Keratinocyte (primary cell): ENCODE results near the gene CCDC38. TPM values are rescaled to one million over a fixed set of nuclear protein-coding genes. Genes with fewer than 3 reads are reported as not detected.

ENCODE experiments used
- DNase-seq: peaks from one replicate; pipeline ENCODE4 v3.0.0-alpha.2; 2011; ENCODE audit warnings: low read depth, missing footprints, low spot score
- FAIRE-seq: peaks from 2 replicates; lab custom pipeline; 2011; peaks lifted over from hg19 to GRCh38; lab: Jason Lieb, UNC
- H2AFZ ChIP-seq: 2 replicates; pipeline ENCODE4 v1.6.0; 2012; ENCODE audit warnings: low read length, control low read depth, inconsistent platforms; ENCODE audit not compliant: control insufficient read depth
- H3K27ac ChIP-seq: 2 replicates; pipeline ENCODE4 v1.5.1; 2011; ENCODE audit warnings: low read length; ENCODE audit not compliant: control insufficient read depth, insufficient read depth
- H3K27me3 ChIP-seq: 3 replicates; pipeline ENCODE4 v1.6.0; 2011; ENCODE audit warnings: low read length; ENCODE audit not compliant: control insufficient read depth, insufficient read depth; ENCODE audit errors: extremely low read depth
- H3K36me3 ChIP-seq, 2 experiments: 2 replicates in 1 of 2; 3 replicates in 1 of 2; pipeline ENCODE4 v1.5.1; 2011; ENCODE audit warnings: low read length in 2 of 2, mild to moderate bottlenecking in 1 of 2; ENCODE audit not compliant: control insufficient read depth in 2 of 2, insufficient read depth in 2 of 2; ENCODE audit errors: extremely low read depth in 1 of 2
- H3K4me1 ChIP-seq: 3 replicates; pipeline ENCODE4 v1.5.1; 2011; ENCODE audit warnings: low read length; ENCODE audit not compliant: control insufficient read depth, insufficient read depth; ENCODE audit errors: extremely low read depth
- H3K4me2 ChIP-seq: 3 replicates; pipeline ENCODE4 v1.6.0; 2011; ENCODE audit warnings: low read depth, low read length; ENCODE audit not compliant: control insufficient read depth, insufficient read depth; ENCODE audit errors: extremely low read depth
- H3K4me3 ChIP-seq, 3 experiments: fragments of 200-600 bp in 1 of 3; sonication (generic) in 1 of 3; 2 replicates in 2 of 3; 3 replicates in 1 of 3; pipeline ENCODE4 v1.5.1; 2011 to 2016; ENCODE audit warnings: low read length in 3 of 3, mild to moderate bottlenecking in 3 of 3, control low read depth in 2 of 3, inconsistent platforms in 1 of 3, low read depth in 1 of 3, mixed read lengths in 1 of 3, mixed run types in 1 of 3, moderate library complexity in 1 of 3; ENCODE audit not compliant: control insufficient read depth in 2 of 3, insufficient read depth in 2 of 3; ENCODE audit errors: extremely low read depth in 1 of 3
- H3K79me2 ChIP-seq: 2 replicates; pipeline ENCODE4 v1.6.0; 2012; ENCODE audit warnings: low read length; ENCODE audit not compliant: control insufficient read depth, insufficient read depth
- H3K9ac ChIP-seq: 3 replicates; pipeline ENCODE4 v1.6.0; 2011; ENCODE audit warnings: low read length; ENCODE audit not compliant: control insufficient read depth, insufficient read depth; ENCODE audit errors: extremely low read depth
- H3K9me1 ChIP-seq: 3 replicates; pipeline ENCODE4 v1.6.0; 2011; ENCODE audit warnings: low read length; ENCODE audit not compliant: control insufficient read depth, insufficient read depth; ENCODE audit errors: extremely low read depth
- H3K9me3 ChIP-seq: 2 replicates; pipeline ENCODE4 v1.5.1; 2012; ENCODE audit warnings: low read depth, low read length; ENCODE audit not compliant: control insufficient read depth
- H4K20me1 ChIP-seq: 3 replicates; pipeline ENCODE4 v1.6.0; 2011; ENCODE audit warnings: low read length; ENCODE audit not compliant: control insufficient read depth, insufficient read depth; ENCODE audit errors: extremely low read depth
- EZH2 ChIP-seq: IDR thresholded peaks from one replicate; pipeline ENCODE4 v1.6.1; 2012; ENCODE audit warnings: inconsistent platforms, mild to moderate bottlenecking, low read length, moderate library complexity
- dilution Hi-C: fragments of 300-500 bp; cut with MboI; formaldehyde crosslinking; loops from one replicate; pipeline ENCODE4 v1.7.0; 2020; ENCODE audit warnings: low sequenced_read_pairs; ENCODE audit not compliant: extremely low pct_ligation_motif_present
- polyA plus RNA-seq, 5 experiments: library from polyadenylated mRNA; depleted of rRNA in 3 of 5; stranded (reverse) in 3 of 5; stranded (forward) in 1 of 5; unstranded in 1 of 5; fragments of >200 nt; gene quantifications; 1 replicate in 1 of 5; 2 replicates in 3 of 5; 3 replicates in 1 of 5; pipeline versions ENCODE4 v1.2.1 to v1.2.3, GENCODE V29; 2011 to 2012; ENCODE audit warnings: missing spikeins in 2 of 5, low read depth in 1 of 5, low replicate concordance in 1 of 5
- TF ChIP-seq, protein P1 (sequence below), 3 experiments: IDR thresholded peaks in 1 of 3; conservative IDR thresholded peaks in 1 of 3; optimal IDR thresholded peaks in 1 of 3; 2 replicates in 2 of 3; 3 replicates in 1 of 3; pipeline versions ENCODE3 to v1.5.1; 2011; ENCODE audit warnings: low read length in 3 of 3, mild to moderate bottlenecking in 3 of 3, moderate library complexity in 2 of 3, control low read depth in 1 of 3, inconsistent platforms in 1 of 3; ENCODE audit not compliant: insufficient read depth in 2 of 3; ENCODE audit errors: extremely low read depth in 1 of 3

Gene CCDC38
- polyA plus RNA-seq, 1 donor (not counting 4 experiments of a cell fraction or from before 2014, with no cell fraction given): 0.04 TPM

DNA sequence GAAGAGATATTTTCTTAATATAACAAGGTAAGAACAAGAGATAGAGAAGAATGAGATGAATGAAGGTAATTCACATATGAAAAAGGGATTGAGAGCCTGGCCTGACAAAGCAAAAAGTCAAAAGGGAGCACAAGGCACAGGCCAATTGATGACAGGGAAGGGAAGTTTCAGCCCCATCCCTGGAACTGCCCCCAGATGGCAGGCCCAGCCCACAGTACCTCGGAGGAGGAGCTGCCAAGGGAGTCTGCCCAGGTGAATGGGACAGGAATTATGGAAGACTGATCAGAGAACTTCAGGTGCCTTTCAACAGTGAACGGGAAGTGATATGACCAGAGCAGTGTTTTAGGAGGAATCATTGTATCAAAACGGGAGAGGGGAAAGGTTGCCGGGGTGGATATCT lies 68.0 kb downstream of the CCDC38 start:
- no peak overlapping the region for H3K4me3 ChIP-seq
- H3K27ac ChIP-seq: no peak overlapping the region
- no peaks in the 10 kb centered on the region for H3K9me3 ChIP-seq
- no peaks in the 10 kb centered on the region for H3K9me1 ChIP-seq
- no peaks in the 10 kb centered on the region for H3K27me3 ChIP-seq
- DNase-seq (no peak), FAIRE-seq (no peak)
- no peak overlapping the region for H3K9ac ChIP-seq
- H3K4me1 ChIP-seq: peaks cover 7% of the 10 kb centered on the region
- no peak overlapping the region for H3K4me2 ChIP-seq
- dilution Hi-C loops: no loop called here
- H3K79me2 ChIP-seq: no peaks in the 10 kb centered on the region
- no peaks in the 10 kb centered on the region for H3K36me3 ChIP-seq
- no peaks in the 10 kb centered on the region for H4K20me1 ChIP-seq
- TF ChIP-seq, protein P1, sequence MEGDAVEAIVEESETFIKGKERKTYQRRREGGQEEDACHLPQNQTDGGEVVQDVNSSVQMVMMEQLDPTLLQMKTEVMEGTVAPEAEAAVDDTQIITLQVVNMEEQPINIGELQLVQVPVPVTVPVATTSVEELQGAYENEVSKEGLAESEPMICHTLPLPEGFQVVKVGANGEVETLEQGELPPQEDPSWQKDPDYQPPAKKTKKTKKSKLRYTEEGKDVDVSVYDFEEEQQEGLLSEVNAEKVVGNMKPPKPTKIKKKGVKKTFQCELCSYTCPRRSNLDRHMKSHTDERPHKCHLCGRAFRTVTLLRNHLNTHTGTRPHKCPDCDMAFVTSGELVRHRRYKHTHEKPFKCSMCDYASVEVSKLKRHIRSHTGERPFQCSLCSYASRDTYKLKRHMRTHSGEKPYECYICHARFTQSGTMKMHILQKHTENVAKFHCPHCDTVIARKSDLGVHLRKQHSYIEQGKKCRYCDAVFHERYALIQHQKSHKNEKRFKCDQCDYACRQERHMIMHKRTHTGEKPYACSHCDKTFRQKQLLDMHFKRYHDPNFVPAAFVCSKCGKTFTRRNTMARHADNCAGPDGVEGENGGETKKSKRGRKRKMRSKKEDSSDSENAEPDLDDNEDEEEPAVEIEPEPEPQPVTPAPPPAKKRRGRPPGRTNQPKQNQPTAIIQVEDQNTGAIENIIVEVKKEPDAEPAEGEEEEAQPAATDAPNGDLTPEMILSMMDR (optimal IDR thresholded peaks at IDR 0.05 in 1 of 3, IDR thresholded peaks at IDR 0.05 in 1 of 3, conservative IDR thresholded peaks at IDR 0.05 in 1 of 3; ENCODE audit: extremely low read depth in 1 of 3, insufficient read depth in 2 of 3, low read length in 3 of 3): no peak
- TF ChIP-seq EZH2: no peak
- H2AFZ ChIP-seq: no peak overlapping the region

DNA sequence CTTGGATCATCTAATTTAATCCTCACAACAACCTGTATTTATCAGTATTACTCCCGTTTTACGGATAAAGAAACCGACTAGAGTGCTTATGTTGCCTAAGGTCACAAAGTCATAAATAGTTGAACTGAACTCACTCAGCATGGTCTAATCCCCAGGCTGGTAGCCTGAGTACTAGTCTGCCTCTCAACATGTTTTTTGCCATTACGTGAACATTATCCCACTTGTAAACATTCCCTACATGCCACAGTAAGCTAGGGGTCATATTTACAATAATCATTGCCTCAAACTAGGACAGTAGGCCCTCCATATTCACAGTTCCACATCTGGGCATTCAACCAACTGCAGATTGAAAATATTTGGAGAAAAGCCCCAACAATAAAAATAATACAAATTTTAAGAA lies 71.5 kb downstream of the CCDC38 start:
- H3K4me2 ChIP-seq: no peak overlapping the region
- no peaks in the 10 kb centered on the region for H3K9me1 ChIP-seq
- H3K79me2 ChIP-seq: no peaks in the 10 kb centered on the region
- TF ChIP-seq, protein P1 (optimal IDR thresholded peaks at IDR 0.05 in 1 of 3, IDR thresholded peaks at IDR 0.05 in 1 of 3, conservative IDR thresholded peaks at IDR 0.05 in 1 of 3; ENCODE audit: extremely low read depth in 1 of 3, insufficient read depth in 2 of 3, low read length in 3 of 3): no peak
- H3K9ac ChIP-seq: no peak overlapping the region
- no peak overlapping the region for H3K27ac ChIP-seq
- no peak overlapping the region for H3K4me3 ChIP-seq
- DNase-seq: no peak
- H4K20me1 ChIP-seq: no peaks in the 10 kb centered on the region
- no peaks in the 10 kb centered on the region for H3K9me3 ChIP-seq
- H3K4me1 ChIP-seq: no peaks in the 10 kb centered on the region
- no peak overlapping the region for H2AFZ ChIP-seq
- dilution Hi-C loops: no loop called here
- FAIRE-seq: no peak
- H3K36me3 ChIP-seq: peaks cover 2 to 6% of the 10 kb centered on the region in 2 experiments
- H3K27me3 ChIP-seq: no peaks in the 10 kb centered on the region
